Right kidney (tissue), 9 donors: ENCODE results near the gene VAMP7.
"Not testable (repeated sequence)": the region's sequence is repeated elsewhere in the genome, so short reads cannot be mapped to it uniquely, and the experiment has no call there.

ENCODE experiments used
- DNase-seq: peaks from one replicate; pipeline ENCODE4 v3.0.0-alpha.2; 2016
- long read RNA-seq, 8 donors: transcript quantifications; one replicate each; lab custom pipeline, GENCODE V29; 2026

The VAMP7 gene, protein sequence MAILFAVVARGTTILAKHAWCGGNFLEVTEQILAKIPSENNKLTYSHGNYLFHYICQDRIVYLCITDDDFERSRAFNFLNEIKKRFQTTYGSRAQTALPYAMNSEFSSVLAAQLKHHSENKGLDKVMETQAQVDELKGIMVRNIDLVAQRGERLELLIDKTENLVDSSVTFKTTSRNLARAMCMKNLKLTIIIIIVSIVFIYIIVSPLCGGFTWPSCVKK
- long read RNA-seq, donor 1, transcript VAMP7-202 (8 exons, 2,646 nt): major isoform, 12 of 13 reads
- long read RNA-seq, donor 1, partial matches to known transcripts: 0 of 13 reads
- long read RNA-seq, donor 1, other reads (novel, unspliced or antisense): 0 of 13 reads
- long read RNA-seq, donor 2, transcript VAMP7-202 (8 exons, 2,646 nt): major isoform, 5 of 6 reads
- long read RNA-seq, donor 2, partial matches to known transcripts: 0 of 6 reads
- long read RNA-seq, donor 2, other reads (novel, unspliced or antisense): 0 of 6 reads
- long read RNA-seq, donor 3, partial matches to known transcripts: 0 of 6 reads
- long read RNA-seq, donor 3, other reads (novel, unspliced or antisense): 0 of 6 reads
- long read RNA-seq, donor 4, transcript VAMP7-202 (8 exons, 2,646 nt): major isoform, 11 of 11 reads
- long read RNA-seq, donor 4, partial matches to known transcripts: 0 of 11 reads
- long read RNA-seq, donor 4, other reads (novel, unspliced or antisense): 0 of 11 reads
- long read RNA-seq, donor 5, transcript VAMP7-202 (8 exons, 2,646 nt): major isoform, 9 of 29 reads
- long read RNA-seq, donor 5, partial matches to known transcripts: 19 of 29 reads
- long read RNA-seq, donor 5, other reads (novel, unspliced or antisense): 0 of 29 reads
- long read RNA-seq, donor 6, transcript VAMP7-202 (8 exons, 2,646 nt): major isoform, 9 of 9 reads
- long read RNA-seq, donor 6, partial matches to known transcripts: 0 of 9 reads
- long read RNA-seq, donor 6, other reads (novel, unspliced or antisense): 0 of 9 reads
- long read RNA-seq, donor 7, transcript VAMP7-202 (8 exons, 2,646 nt): major isoform, 13 of 15 reads
- long read RNA-seq, donor 7, partial matches to known transcripts: 0 of 15 reads
- long read RNA-seq, donor 7, other reads (novel, unspliced or antisense): 0 of 15 reads
- long read RNA-seq, donor 8, transcript VAMP7-202 (8 exons, 2,646 nt): major isoform, 6 of 10 reads
- long read RNA-seq, donor 8, partial matches to known transcripts: 0 of 10 reads
- long read RNA-seq, donor 8, other reads (novel, unspliced or antisense): 0 of 10 reads

DNA sequence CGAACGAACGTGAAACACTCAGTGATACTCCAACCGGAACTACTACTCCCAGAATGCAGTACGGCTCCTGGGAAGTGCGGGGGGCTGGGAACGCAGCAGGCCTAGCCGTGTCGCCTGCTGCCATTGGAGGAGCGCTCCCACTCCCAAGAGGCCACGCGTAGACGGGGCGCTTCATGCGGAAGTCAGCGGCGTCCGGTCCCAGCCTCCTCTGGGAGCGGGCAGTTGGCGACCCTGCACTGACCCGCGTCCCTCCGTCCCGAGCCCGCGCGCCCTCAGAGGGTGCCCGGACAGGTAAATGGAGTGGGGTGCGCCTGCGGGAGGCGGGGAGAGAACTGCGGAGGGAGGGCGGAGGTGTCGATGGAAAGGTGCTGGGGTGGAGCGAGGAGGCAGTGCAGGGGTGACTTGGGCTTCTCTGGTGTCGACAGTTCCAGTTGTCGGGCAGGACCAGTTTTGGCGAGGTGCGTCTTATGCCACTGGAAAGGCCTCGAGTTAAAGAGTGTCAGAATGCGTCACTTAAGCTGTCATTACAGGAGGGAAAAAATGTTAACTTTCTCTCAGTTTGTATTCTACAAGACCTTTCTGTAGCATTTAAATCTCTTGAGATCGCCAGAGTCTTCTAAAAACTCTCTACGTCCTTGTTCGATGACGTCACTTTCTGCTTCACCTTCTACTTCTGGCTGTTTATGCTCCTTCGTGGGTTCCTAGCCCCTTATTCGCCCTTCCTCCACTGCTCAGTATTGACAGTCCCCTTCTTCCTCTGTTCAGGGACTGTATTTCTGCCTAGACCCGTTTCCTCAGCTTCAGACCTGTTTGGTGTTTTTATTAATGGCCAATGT, at the start of gene VAMP7:
VAMP7 (plus strand) TSS at position 188 of the 836 bp plus-strand sequence. CDS start 8,122 bp downstream, outside the sequence.
- peak; percentile 69 for DNase-seq

GRCh38 chrX:155841232-155841631, 39.9 kb upstream of the VAMP7 start:
- no peak for DNase-seq

GRCh38 chrX:155851786-155852185, 29.4 kb upstream of the VAMP7 start:
- DNase-seq: not testable (repeated sequence)

DNA sequence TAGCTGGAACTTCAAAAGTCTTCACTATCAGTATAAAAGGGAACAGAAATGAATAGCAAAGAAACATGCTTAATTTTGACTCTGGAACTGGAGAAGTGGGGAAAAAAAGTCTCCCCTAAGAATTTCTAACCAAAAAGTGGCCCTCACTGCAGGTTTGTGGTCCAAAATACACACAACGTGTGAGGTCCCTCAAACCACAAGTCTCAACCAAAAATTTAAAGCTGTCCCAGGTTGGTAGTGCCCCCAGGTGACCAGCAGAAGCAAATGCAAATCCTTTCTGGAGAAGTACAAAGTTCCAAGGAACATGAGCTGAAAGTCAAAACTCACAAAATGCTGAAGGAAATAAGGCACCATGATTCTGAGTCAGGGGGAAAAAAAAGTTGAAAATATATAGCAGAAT, 23.6 kb upstream of the VAMP7 start:
- DNase-seq: no peak

DNA sequence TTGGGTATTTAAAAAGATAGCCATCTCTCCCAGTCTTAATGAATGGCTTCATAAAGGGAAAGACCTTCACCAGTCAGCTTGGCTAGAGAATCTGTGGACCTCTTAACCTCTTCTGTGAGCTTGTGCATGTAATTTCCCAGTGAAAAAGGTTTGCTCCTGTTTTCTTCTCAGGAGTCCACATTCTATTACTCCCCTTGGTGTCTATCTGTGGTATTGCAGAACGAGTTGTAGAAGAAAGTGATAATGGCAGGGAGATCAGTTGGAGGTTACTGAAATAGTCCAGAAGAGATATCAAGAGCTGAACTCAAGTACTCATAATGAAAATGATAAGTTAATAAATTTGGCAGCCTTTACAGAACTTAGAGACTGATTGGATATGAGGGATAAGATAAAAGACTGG, 16.5 kb upstream of the VAMP7 start:
- no peak for DNase-seq

GRCh38 chrX:155865193-155865592, 16.0 kb upstream of the VAMP7 start:
- no peak for DNase-seq

GRCh38 chrX:155867821-155868220, 13.3 kb upstream of the VAMP7 start:
- DNase-seq: no peak

DNA sequence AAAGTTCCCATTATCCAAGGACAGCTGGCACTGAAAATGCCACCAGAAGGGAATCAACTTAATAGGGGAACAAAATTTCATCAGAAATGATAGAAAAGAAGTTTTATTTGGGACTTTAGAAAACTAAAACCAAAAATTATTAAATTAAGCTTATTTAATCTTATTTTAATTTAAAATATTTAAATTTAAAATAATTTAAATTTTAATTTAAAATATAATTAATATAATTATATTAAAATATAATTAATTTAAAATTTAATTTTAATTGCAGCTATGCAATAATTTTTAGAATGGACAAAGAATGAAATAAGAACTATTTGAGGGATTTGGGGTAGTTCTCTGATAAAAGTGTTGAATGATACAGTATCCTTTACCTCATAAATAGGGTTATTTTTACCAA, 10.2 kb upstream of the VAMP7 start:
- DNase-seq: no peak

DNA sequence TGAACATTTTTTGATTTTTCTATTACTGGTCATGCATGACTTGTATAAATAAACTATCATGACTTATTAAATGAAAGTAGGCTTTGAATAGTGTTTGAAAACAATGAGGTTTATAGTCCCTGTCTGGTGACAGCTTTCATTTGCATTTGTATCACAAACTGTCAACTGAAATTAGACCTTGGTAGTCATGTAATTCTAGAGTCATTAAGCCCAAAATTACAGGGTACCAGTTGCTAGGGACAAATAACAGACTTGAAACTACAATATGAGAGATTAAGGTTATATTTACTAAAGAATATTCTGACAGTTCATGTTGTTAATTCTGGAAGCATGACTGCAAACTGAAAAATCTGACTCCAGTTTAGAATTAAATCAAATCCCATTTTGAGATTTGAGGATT, 9.2 kb upstream of the VAMP7 start:
- no peak for DNase-seq

DNA sequence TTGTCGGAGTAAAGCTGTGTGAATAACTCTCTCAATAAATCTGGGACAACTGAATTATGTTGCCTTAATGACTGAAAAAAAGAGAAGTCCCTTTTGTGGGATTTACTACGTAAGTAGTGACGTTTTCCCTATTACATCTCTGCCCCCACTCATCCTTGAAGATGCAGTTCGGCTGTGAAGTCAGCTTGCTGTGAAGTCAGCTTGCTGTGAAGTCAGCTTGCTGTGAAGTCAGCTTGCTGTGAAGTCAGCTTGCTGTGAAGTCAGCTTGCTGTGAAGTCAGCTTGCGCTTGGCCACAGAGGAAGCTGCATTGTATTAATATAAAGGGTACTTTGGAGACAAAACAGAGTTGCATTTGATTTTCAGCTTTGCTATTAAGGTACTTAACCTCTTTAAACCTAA, 8.0 kb upstream of the VAMP7 start:
- DNase-seq: no peak

DNA sequence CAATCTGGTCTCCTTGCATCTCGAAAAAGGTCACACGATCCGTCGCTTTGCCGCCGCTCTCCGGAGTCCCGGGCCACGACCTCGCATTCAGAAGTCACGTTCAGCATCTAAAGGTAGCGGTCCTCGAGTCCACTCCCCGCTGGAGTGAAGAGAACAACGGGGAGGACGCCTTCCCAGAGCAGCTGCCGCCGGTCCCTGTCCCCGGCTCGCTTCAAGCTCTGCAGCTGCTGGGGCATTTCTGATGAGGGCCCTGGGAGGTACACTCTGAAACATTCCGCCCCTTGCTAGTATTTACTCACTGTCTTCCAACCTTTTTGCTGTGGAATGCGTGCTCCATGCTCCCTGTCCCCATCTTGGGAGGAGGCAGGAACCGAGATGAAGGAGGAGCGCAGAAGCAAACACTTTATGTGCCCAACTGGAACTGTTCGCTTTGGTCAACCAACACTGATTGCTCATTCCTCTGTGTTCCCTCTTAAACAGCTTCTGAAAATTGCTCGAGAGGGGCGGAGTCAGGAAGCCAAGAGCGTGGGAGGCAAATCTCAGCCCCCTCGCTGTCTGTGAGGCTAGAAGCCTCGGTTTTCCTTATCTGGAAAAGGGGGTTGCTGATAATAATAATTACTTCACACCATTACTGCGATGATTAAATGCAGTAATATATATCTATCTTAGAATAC, 6.4 kb upstream of the VAMP7 start:
- peak; percentile 4 for DNase-seq

DNA sequence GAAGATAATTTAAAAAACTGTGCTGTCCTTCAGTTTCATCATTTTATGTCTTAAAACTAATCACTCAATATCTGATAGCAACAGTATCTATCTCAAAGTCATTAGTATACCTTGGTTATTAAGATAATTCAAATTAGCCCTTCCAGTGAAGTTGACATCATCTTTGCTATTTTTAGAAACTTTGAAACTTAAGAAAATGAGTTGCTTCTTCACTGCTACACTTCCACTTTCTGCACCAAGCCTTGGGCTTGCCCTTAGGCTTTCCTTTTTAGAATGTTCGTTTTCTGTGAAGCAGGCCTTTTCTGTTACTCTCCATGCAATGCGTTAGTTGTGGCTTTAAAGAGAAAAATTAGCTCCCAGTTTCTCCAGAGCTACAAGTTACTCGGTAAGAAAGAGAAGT, 4.4 kb upstream of the VAMP7 start:
- DNase-seq: no peak

GRCh38 chrX:155877288-155877687, 3.9 kb upstream of the VAMP7 start:
- no peak for DNase-seq

GRCh38 chrX:155880586-155881157, 473 bp upstream of the VAMP7 start:
- DNase-seq: peak; percentile 66

DNA sequence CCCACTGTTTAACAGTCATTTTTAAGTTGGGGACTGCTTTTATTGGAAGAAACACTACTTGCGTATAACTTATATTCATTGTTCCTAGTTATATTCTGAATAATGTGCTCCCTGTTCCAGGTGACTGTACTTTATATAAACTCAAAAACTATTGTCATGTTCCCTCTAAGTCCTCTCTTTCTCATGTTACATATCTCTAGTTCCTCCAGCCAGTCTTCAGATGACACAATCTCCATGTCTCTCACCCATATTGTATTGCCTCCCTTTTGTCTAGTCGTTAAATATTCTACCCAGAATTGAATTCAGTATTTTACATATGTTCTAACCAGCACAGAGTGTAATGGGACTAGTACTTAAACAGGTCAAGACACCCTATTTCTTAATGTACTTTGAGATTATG, 5.3 kb downstream of the VAMP7 start:
- no peak for DNase-seq

DNA sequence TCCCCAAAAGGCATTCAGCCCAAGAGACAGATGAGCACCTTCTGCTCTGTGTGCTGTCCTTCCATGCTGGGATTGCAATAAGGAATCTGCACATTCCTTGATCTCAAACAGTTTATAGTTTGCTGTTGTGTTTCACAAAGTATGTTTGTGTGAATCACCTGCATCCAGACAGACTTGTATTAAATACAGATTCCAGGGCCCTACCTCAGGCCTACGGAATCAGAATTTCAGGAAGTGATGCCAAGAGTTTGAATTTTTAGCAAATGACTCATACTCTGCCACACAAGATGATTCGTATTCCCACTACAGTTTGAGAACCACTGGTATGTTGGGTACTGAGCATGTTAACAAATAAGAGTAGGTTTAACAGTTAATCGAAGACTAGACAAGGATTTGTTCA, 7.0 kb downstream of the VAMP7 start:
- no peak for DNase-seq

GRCh38 chrX:155889328-155889727, 8.2 kb downstream of the VAMP7 start:
- DNase-seq: no peak

DNA sequence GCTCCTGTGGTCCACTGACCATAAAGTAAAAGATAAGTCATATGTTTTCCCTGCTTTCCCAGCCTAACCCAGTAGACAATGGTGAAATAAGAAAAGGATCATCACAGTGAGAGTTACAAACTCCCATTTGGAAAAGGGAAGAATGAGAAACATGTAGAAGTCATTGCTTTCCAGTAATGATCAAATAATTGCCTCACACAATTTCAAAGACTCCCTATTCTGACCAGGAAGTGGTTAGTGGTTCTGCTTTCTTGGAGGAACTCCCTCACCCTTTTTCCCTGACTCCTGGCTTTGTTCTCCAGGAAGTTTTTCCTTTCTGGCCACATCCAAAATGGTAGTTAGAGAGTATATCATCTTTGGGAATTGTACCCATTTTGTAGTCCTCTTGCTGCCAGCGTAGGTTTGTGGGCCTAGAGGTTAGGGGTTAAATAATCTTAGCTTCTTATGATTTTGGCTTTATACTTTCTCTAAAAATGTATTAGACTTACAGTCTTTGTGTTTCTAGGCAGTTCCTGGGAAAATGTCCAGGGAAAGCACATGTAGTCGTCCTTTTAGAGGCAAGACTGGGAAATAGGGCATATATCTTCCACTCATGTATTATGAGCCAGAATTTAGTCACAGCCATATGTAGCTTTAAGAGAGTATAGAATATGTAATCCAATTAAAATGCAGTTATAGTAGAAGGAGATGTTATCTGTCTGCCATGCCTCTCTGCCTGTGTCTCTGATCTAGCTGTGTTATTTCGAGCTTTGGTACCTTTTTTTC, 10.5 kb downstream of the VAMP7 start:
- no peak for DNase-seq

- DNase-seq: no peak
Measured at GRCh38 chrX:155893521-155893920, 12.4 kb downstream of the VAMP7 start.

GRCh38 chrX:155896512-155896911, 15.4 kb downstream of the VAMP7 start:
- no peak for DNase-seq
